HG03565 (cell line): Measurements from ENCODE around the gene CASP8.
"Not testable (repeated sequence)": the region's sequence is repeated elsewhere in the genome, so short reads cannot be mapped to it uniquely, and the experiment has no call there.

ENCODE experiments used
- ATAC-seq: cut with Tn5 transposase; IDR thresholded peaks from one replicate; pipeline ENCODE4 v1.9.1; 2021; ENCODE audit warnings: mild to moderate bottlenecking, moderate library complexity; ENCODE audit not compliant: unreplicated experiment

Gene CASP8

GRCh38 chr2:201267278-201268030, 7.1 kb downstream of the CASP8 start:
- no peak for ATAC-seq

GRCh38 chr2:201269764-201270163, 9.4 kb downstream of the CASP8 start:
- ATAC-seq = no peak

GRCh38 chr2:201270293-201271001, 10.1 kb downstream of the CASP8 start:
- no peak for ATAC-seq

GRCh38 chr2:201271917-201272316, 11.6 kb downstream of the CASP8 start:
- no peak for ATAC-seq

- no peak for ATAC-seq
Measured at GRCh38 chr2:201273330-201273983, 13.1 kb downstream of the CASP8 start.

- no peak for ATAC-seq
Measured at GRCh38 chr2:201275069-201275468, 14.7 kb downstream of the CASP8 start.

GRCh38 chr2:201275990-201276389, 15.7 kb downstream of the CASP8 start:
- no peak for ATAC-seq

- ATAC-seq = no peak
Measured at GRCh38 chr2:201276511-201276910, 16.2 kb downstream of the CASP8 start.

- no peak for ATAC-seq
Measured at GRCh38 chr2:201279079-201279478, 18.7 kb downstream of the CASP8 start.

GRCh38 chr2:201280191-201281040, 20.1 kb downstream of the CASP8 start:
- ATAC-seq = no peak

GRCh38 chr2:201285499-201285898, 25.2 kb downstream of the CASP8 start:
- no peak for ATAC-seq

GRCh38 chr2:201290457-201291148, 30.3 kb downstream of the CASP8 start:
- not testable (repeated sequence) for ATAC-seq

- ATAC-seq = no peak
Measured at GRCh38 chr2:201298462-201299052, 38.2 kb downstream of the CASP8 start.

GRCh38 chr2:201299929-201300328, 39.6 kb downstream of the CASP8 start:
- ATAC-seq = not testable (repeated sequence)

GRCh38 chr2:201307876-201308275, 47.5 kb downstream of the CASP8 start:
- ATAC-seq = no peak

GRCh38 chr2:201308914-201309313, 48.6 kb downstream of the CASP8 start:
- ATAC-seq = no peak

GRCh38 chr2:201313362-201313761, 53.0 kb downstream of the CASP8 start:
- no peak for ATAC-seq

GRCh38 chr2:201319511-201319910, 59.2 kb downstream of the CASP8 start:
- no peak for ATAC-seq

GRCh38 chr2:201320257-201320656, 59.9 kb downstream of the CASP8 start:
- no peak for ATAC-seq

GRCh38 chr2:201320701-201321100, 60.4 kb downstream of the CASP8 start:
- ATAC-seq = no peak
